Sigmoid colon (tissue), 7 donors: ENCODE data around the gene ELMOD3. TPM values are rescaled to one million over a fixed set of nuclear protein-coding genes. Genes with fewer than 3 reads are reported as not detected.

Experiments
- DNase-seq: peaks from one replicate; pipeline ENCODE4 v3.0.0-alpha.2; 2019
- H3K27ac ChIP-seq, 4 donors: fragments of 200-600 bp; sonication (generic); one replicate each; pipeline ENCODE4 v1.5.1; 2016 to 2019; ENCODE audit warnings: mild to moderate bottlenecking in 1 of 4
- H3K27me3 ChIP-seq, 3 donors: fragments of 200-600 bp; sonication (generic); one replicate each; pipeline ENCODE4 v1.5.1; 2019; ENCODE audit warnings: mild to moderate bottlenecking in 1 of 3
- H3K36me3 ChIP-seq, 4 donors: fragments of 200-600 bp; sonication (generic); one replicate each; pipeline ENCODE4 v1.5.1; 2016 to 2019
- H3K4me1 ChIP-seq, 4 donors: fragments of 200-600 bp; sonication (generic); one replicate each; pipeline ENCODE4 v1.5.1; 2017 to 2019
- H3K4me3 ChIP-seq, 4 donors: fragments of 200-600 bp; sonication (generic); one replicate each; pipeline ENCODE4 v1.5.1; 2017 to 2019; ENCODE audit warnings: mild to moderate bottlenecking in 2 of 4, moderate library complexity in 1 of 4
- H3K9me3 ChIP-seq, 4 donors: fragments of 200-600 bp in 3 of 4; sonication (generic) in 3 of 4; one replicate each; pipeline versions ENCODE4 v1.5.1 to v1.6.1; 2013 to 2019
- CTCF ChIP-seq, 4 experiments: fragments of 450-650 bp in 3 of 4; fragments of 200-600 bp in 1 of 4; IDR thresholded peaks; one replicate each; pipeline ENCODE4 v1.5.1; 2016 to 2019; ENCODE audit warnings: antibody characterized with exemption in 4 of 4, mild to moderate bottlenecking in 3 of 4, moderate library complexity in 2 of 4
- EP300 ChIP-seq, 4 donors: sonication (generic); formaldehyde crosslinking; IDR thresholded peaks; one replicate each; pipeline ENCODE4 v1.6.1; 2017; ENCODE audit warnings: antibody characterized with exemption in 4 of 4
- POLR2A ChIP-seq, 2 donors: fragments of 450-650 bp; IDR thresholded peaks; one replicate each; pipeline ENCODE4 v1.6.1; 2016; ENCODE audit warnings: antibody characterized with exemption in 2 of 2, mild to moderate bottlenecking in 2 of 2, moderate library complexity in 2 of 2
- POLR2AphosphoS5 ChIP-seq, 4 donors: sonication (generic); formaldehyde crosslinking; IDR thresholded peaks; one replicate each; pipeline ENCODE4 v1.6.1; 2017; ENCODE audit warnings: antibody characterized with exemption in 4 of 4
- WGBS, 2 donors: extraction: QIAGEN DNeasy Blood & Tissue Kit; methylation state at CpG; one replicate each; pipeline ENCODE4 v1.1.7; 2013; 5-methylcytosine and 5-hydroxymethylcytosine counted together
- intact Hi-C: fragments of 100-400 bp; cut with DNase I; formaldehyde crosslinking; loops from one replicate; pipeline ENCODE4 v1.15.1; 2023
- polyA plus RNA-seq, 3 donors: library from polyadenylated mRNA; stranded (reverse); fragments of 200-250 nt; gene quantifications; one replicate each; pipeline ENCODE4 v1.2.3, GENCODE V29; 2013
- total RNA-seq, 4 donors: library from RNA; depleted of rRNA; stranded (reverse); fragments of >200 nt; gene quantifications; one replicate each; pipeline ENCODE4 v1.1.0, GENCODE V29; 2016
- donor health status: healthy with polysubstance abuse.
- donor health status: Bipolar disorder and iron deficiency.
- donor health status: healthy.

ELMOD3 gene
- total and polyA plus RNA-seq, 7 donors: 11.6 to 26.3 (median 19.7) TPM

GRCh38 chr2:85414761-85415553 is 60.4 kb downstream of the ELMOD3 start:
- intact Hi-C loops: no loop called here
- 74 to 85% methylated on average over 7 of the region's 7 CpGs for WGBS, 2 donors
- TF ChIP-seq EP300 (IDR thresholded peaks at IDR 0.05): no peak
- TF ChIP-seq CTCF (IDR thresholded peaks at IDR 0.05): no peak
- no peak for TF ChIP-seq POLR2A (IDR thresholded peaks at IDR 0.05)
- no peak for TF ChIP-seq POLR2AphosphoS5 (IDR thresholded peaks at IDR 0.05)
- no peak overlapping the region for H3K27ac ChIP-seq
- no peaks in the 10 kb centered on the region for H3K27me3 ChIP-seq
- H3K4me3 ChIP-seq: no peak overlapping the region
- no peaks in the 10 kb centered on the region for H3K36me3 ChIP-seq
- H3K9me3 ChIP-seq: no peaks in the 10 kb centered on the region
- peaks cover 0 to 32% (median 26%) of the 10 kb centered on the region in 4 donors for H3K4me1 ChIP-seq
- no peak for DNase-seq

GRCh38 chr2:85415980-85416650 is 61.5 kb downstream of the ELMOD3 start:
- Histone ChIP-seq H3K9me3 (no peaks in the 10 kb centered on the region), H3K4me1 (peaks cover 0 to 37% (median 36%) of the 10 kb centered on the region in 4 donors), H3K27me3 (no peaks in the 10 kb centered on the region), H3K27ac (no peak overlapping the region), H3K4me3 (no peak overlapping the region), H3K36me3 (no peaks in the 10 kb centered on the region)
- TF ChIP-seq POLR2A (IDR thresholded peaks at IDR 0.05): no peak
- no peak for TF ChIP-seq EP300 (IDR thresholded peaks at IDR 0.05)
- TF ChIP-seq CTCF (IDR thresholded peaks at IDR 0.05): no peak
- no peak for TF ChIP-seq POLR2AphosphoS5 (IDR thresholded peaks at IDR 0.05)
- intact Hi-C loops: no loop called here
- 83 to 89% methylated on average over 12 of the region's 12 CpGs for WGBS, 2 donors
- no peak for DNase-seq

GRCh38 chr2:85418132-85419008 is 63.8 kb downstream of the ELMOD3 start, which contains the start of gene SH2D6:
Gene SH2D6, plus strand, starts transcription at chr2:85418714. Its CDS starts 10,752 bp downstream, at chr2:85429466.
- 18% methylated on average over 57 of the region's 57 CpGs for WGBS, 2 donors
- peak within 1 kb of the TSS; percentile 92 to 94 (median 93) for H3K27ac ChIP-seq
- no peaks in the 10 kb centered on the region for H3K9me3 ChIP-seq
- H3K4me1 ChIP-seq: peaks cover 0 to 40% (median 36%) of the 10 kb centered on the region in 4 donors
- intact Hi-C loops: no loop called here
- peak; percentile 85 to 93 (median 93) for TF ChIP-seq POLR2AphosphoS5 (IDR thresholded peaks at IDR 0.05)
- no peak for TF ChIP-seq EP300 (IDR thresholded peaks at IDR 0.05)
- TF ChIP-seq POLR2A (IDR thresholded peaks at IDR 0.05): peak in 1 of 2 donors; percentile 58
- TF ChIP-seq CTCF (IDR thresholded peaks at IDR 0.05): no peak
- peak; percentile 93 for DNase-seq
- H3K27me3 ChIP-seq: no peaks in the 10 kb centered on the region
- no peaks in the 10 kb centered on the region for H3K36me3 ChIP-seq
- peak within 1 kb of the TSS; percentile 61 to 73 (median 70) for H3K4me3 ChIP-seq

GRCh38 chr2:85419009-85419675 is 64.6 kb downstream of the ELMOD3 start:
- WGBS, 2 donors: 49 to 72% methylated on average over 17 of the region's 17 CpGs
- no peak for DNase-seq
- TF ChIP-seq POLR2AphosphoS5 (IDR thresholded peaks at IDR 0.05) (no peak), CTCF (IDR thresholded peaks at IDR 0.05) (no peak), POLR2A (IDR thresholded peaks at IDR 0.05) (no peak)
- intact Hi-C loops: no loop called here
- H3K9me3 ChIP-seq: no peaks in the 10 kb centered on the region
- H3K27me3 ChIP-seq: no peaks in the 10 kb centered on the region
- peak overlapping the region; percentile 61 to 73 (median 70) for H3K4me3 ChIP-seq
- no peaks in the 10 kb centered on the region for H3K36me3 ChIP-seq
- H3K4me1 ChIP-seq: peaks cover 0 to 34% (median 30%) of the 10 kb centered on the region in 4 donors
- peak overlapping the region; percentile 92 to 94 (median 93) for H3K27ac ChIP-seq
